GM21447 (cell line): Measurements from ENCODE around the gene LLGL1.

Source experiments
- ATAC-seq: cut with Tn5 transposase; IDR thresholded peaks from one replicate; pipeline ENCODE4 v1.9.1; 2021; ENCODE audit not compliant: unreplicated experiment

LLGL1 gene

DNA sequence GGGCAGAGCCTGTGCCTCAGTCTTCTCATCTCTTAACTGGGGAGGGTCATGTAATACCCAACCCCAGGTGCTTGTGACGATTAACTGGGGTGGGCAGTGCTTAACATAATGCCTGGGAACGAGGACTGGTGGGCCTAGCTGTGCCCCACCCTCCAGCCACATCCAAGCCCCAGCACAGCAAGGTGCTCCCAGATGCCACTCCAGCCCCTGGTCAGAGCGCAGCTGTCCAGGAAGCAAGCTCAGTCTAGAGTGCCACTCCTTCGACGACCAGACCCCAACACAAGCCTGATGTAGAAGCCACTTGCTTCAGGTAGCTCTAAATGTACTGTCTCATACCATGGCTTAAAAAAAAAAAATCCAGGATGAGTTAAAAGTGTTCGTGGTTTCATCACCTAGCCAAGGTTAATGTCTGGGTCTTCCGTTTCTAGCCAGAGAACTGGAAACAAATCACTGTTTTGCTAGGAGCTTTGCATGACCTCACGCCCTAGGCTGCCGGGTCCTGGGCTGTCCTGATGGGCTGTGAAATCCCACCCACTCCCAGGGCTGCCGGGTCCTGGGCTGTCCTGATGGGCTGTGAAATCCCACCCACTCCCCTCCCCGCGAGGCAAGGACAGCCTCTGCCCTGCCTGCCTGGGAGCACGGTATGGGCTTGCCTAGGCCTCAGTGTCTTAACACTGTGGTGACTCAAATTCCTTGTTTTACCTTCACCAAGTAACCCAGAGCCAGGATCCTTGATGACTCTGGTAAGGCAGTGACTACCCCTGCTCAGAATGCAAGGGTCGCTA lies 42.7 kb downstream of the LLGL1 start:
- no peak for ATAC-seq

DNA sequence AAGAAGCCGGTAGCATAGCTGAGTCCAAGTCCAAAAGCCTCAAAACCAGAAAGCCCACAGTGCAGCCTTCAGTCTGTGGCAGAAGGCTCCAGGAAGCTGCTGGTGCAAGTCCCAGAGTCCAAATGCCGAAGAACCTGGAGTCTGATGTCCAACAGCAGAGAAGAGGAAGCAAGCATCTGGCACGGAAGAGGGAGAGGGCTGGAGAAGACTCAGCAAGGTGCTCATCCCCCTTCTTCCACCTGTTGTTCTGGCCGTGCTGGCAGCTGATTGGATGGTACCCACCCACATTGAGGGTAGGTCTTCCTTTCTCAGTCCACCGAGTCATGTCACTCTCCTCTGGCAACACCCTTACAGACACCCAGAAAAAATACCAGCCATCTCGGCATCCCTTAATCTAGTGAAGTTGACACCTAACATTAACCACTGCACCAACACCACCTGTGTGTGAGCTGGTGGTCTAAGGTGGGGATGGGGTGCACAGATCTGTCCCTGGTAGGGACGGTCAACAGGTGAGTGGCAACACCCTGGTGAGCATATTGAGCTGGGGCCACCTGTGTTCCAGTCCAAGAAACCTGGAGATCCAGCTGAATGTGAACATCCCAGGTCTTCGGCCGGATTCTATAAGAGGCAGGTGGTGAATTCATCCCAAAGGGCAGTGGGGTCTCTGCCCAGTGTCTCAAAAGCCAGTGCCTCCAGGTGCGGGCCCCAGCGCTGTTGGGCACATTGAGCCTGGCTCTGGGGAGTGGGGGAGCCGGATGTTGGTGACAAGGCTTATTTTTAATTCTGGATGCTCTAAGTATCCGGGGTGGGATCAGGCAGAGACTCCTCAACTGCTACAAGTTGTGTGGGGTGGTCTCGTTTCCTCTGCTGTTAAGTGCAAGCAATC lies 44.9 kb downstream of the LLGL1 start:
- ATAC-seq = no peak

DNA sequence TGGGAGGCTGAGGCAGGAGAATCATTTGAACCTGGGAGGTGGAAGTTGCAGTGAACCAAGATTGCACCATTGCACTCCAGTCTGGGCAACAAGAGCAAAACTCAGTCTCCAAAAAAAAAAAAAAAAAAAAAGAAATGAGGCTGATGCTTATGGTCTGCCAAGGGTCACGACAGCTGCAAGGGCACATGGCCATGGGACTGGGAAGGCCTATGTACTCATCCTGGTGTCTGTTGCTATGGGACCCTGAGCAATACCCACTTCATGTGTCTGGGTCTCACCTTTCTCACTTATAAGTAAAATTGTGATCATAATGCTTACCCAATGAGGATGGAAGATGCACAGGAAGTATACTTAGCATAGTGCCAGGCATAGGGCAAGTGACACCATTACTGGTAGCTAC lies 51.6 kb downstream of the LLGL1 start:
- no peak for ATAC-seq

DNA sequence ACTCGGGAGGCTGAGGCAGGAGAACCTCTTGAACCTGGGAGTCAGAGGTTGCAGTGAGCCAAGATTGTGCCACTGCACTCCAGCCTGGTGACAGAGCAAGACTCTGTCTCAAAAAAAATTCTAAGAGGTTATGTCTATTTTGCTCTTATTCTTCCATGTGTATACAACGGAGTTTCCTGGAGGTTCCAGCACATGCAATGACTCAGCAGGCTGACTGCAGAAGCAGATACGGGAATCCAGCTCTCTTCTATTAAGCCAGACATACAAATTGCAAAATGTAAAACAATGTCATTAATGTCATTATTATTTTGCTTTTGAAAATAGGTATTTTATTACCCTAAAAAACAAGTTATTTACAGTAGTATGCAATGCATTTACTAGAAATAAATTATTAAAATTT lies 53.4 kb downstream of the LLGL1 start:
- no peak for ATAC-seq

DNA sequence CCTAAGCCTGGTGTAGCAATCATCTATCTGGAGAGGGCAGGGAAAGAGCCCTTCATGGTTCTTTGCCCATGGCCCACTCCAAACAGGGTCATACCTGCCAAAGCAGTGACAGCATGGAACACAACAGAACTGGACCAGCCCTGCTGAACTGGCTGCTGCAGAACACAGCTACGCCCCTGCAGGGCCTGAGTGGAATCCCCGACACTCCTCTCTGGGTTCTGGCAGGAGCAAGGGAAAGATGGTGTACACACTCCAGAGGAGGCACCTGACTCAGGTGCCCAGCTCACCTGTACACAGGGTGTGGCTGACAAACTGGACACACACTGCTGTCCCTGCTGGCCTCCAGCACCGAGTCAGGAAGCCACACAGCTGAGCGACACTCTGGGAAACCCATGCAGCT lies 54.8 kb downstream of the LLGL1 start:
- no peak for ATAC-seq

DNA sequence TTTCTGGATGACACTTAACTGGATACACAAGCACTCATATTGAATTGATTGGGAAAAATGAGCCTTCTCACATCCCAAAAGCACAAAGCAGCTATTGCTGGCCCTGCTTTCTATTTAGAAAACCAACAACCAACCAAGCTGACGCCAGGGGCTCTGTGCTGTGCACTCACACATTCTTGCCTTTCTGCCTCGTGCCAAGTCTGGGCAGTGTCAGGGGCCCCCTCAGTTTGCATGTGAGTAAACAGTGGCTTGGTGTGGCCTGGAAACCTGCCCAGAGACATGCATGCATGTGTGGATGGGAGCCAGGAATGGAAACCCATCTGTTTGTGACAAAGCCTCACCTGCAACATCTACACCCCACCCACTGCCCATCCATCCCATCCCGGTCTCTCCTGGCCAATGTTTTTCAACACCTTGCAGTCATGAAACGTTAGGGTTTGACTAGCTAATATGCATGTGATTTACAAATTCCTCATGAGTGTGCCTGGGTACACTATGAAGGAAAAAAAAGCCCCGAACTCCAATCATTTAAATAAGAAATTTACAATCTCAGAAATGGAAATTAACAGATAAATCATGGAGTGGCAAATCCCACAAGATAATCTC lies 55.4 kb downstream of the LLGL1 start:
- ATAC-seq = no peak

DNA sequence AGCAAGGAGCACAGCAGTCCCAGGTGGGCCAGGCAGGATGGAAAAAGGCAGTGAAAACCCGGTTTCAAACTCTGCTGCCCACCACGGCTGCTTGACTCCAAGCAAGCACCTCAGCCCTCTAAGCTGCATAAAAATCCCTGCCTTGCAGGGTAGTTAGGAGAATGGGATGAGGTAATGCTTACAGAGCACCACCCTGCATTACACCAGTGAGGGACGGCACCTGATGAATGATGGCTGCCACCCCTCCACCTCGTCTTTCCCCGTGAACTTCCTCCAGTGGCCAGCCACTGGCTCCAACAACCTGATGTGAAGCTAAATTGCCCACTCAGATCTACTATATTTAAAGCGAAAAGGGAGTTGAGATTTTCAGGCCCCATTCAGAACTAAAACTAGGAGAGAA lies 56.4 kb downstream of the LLGL1 start:
- ATAC-seq = no peak

DNA sequence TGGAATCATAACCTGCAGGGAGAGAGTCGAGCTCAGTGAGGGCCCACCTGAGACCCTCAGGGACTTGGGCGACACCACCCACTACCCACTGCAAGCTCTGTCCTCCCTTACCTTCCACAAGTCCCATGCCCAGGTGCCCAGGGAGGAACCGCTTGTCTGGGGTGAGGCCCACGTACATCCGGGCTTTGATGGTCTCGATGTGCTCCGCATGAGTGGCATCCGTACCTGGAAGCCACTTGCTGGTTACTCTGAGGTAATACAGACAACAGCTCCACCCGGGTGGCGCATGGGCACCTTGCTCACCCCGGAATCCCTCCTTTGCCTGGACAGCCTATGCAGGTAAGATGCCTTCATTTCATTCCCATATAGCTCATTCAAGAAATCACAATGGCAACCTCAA lies 59.9 kb downstream of the LLGL1 start:
- ATAC-seq = no peak

DNA sequence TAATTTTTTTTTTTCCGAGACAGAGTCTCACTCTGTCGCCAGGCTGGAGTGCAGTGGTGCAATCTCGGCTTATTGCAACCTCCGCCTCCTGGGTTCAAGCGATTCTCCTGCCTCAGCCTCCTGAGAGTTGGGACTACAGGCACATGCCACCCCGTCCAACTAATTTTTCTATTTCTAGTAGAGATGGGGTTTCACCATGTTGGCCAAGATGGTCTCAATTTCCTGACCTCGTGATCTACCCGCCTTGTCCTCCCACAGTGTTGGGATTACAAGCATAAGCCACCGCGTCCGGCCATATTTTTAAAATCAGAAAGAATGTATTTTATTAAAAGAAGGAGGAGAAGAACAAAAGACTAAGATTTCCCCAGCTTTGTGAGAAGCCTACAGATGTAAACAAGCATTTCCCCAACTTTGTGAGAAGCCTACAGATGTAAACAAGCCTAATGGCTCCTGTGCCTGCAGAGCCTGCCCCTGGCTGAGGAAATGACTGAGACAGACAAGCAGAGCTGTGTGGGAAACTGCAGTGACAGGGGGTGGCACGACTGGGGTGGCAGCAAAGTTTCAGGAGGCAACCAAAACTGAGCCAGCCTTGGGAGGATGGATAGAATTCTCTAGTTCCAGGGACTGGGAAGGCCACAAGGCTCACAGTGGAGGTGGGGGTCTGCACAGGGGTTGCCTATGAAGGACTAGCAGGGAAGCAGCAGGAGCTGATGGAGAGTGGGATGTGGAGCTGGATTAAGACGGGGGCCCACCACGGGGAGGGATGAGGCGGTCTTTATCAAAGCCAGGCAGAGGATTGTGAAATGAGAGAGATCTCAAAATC lies 66.5 kb downstream of the LLGL1 start:
- ATAC-seq = no peak
